ENCODE data around the gene THEMIS. TPM values are rescaled to one million over a fixed set of nuclear protein-coding genes. Genes with fewer than 3 reads are reported as not detected.

The THEMIS gene
- total and polyA plus RNA-seq, 2 of the 4 experiments (the other 2 are of a cell fraction), result not detected

DNA sequence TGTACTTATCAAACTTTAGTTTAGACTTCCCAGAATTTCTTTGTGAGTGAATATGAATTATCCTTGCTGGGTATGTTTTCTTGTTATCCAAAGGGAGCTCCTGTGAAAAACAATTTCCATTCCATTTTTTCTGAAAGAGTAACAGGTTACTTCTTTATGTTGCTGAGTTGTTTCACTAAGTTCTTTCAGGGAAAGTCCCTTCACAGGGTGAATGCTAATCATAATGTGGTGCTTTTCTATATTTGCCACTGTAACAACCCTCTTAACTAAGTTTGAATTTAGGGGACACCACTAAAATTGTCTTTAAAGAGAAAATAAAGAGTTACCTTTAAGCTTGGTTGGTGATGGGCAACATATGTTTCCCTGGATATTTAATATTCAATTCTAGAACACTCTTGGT, 79.4 kb downstream of the THEMIS start:
- H4K20me1 ChIP-seq (ENCODE audit: insufficient read depth, low read length), result no peaks in the 10 kb centered on the region
- H3K27ac ChIP-seq (ENCODE audit: insufficient read depth, low read length), result no peak overlapping the region
- ATAC-seq (ENCODE audit: low read depth), result no peak
- no peak overlapping the region for H3K9ac ChIP-seq (ENCODE audit: low read depth, low read length)
- intact Hi-C loops (cut with micrococcal nuclease) (no loop called here), dilution Hi-C loops (cut with HindIII; ENCODE audit: low sequenced_read_pairs, unreplicated experiment) (no loop called here), in situ Hi-C loops (cut with MboI; ENCODE audit: low sequenced_read_pairs) (no loop called here)
- H3K79me1 ChIP-seq (ENCODE audit: low read depth in 1 of 2, low read length in 2 of 2), result no peaks in the 10 kb centered on the region
- H3K27me3 ChIP-seq (ENCODE audit: control insufficient read depth, insufficient read depth, low read length), result peaks cover 3% of the 10 kb centered on the region; the same call in 1 of the 2 replicates
- H3K23ac ChIP-seq (ENCODE audit: low read depth, low read length), result no peak overlapping the region
- H2BK120ac ChIP-seq (ENCODE audit: low read depth, low read length), result no peak overlapping the region
- H3K14ac ChIP-seq (replicated peaks; ENCODE audit: low read depth, low read length), result no peak overlapping the region
- H3K4me1 ChIP-seq (ENCODE audit: control insufficient read depth, insufficient read depth, low read length), result no peaks in the 10 kb centered on the region
- no peak overlapping the region for H3K4me2 ChIP-seq (ENCODE audit: low read depth, low read length)
- no peak overlapping the region for H4K5ac ChIP-seq (ENCODE audit: low read depth, low read length)
- H3K4ac ChIP-seq (ENCODE audit: low read depth, low read length), result no peak overlapping the region
- H4K91ac ChIP-seq (ENCODE audit: insufficient read depth, low read depth, low read length), result no peak overlapping the region
- BruUV-seq (replicated peaks), result no TSS peak
- no peak overlapping the region for H3K56ac ChIP-seq (ENCODE audit: extremely low read depth, insufficient read depth, low read length)
- ChIA-PET POLR2A (ENCODE audit: unreplicated experiment) (no interaction called here), CTCF (no interaction called here)
- no peak overlapping the region for H2AK9ac ChIP-seq (replicated peaks; ENCODE audit: low read depth, low read length, poor library complexity)
- H2BK20ac ChIP-seq (ENCODE audit: low read depth, low read length), result no peak overlapping the region
- H3K4me3 ChIP-seq (ENCODE audit: insufficient read depth, low read depth, low read length), result no peak overlapping the region
- no peak overlapping the region for H2BK5ac ChIP-seq (ENCODE audit: low read depth, low read length, poor library complexity, severe bottlenecking)
- no peaks in the 10 kb centered on the region for H3K9me1 ChIP-seq (ENCODE audit: insufficient read depth, low read length)
- no peak overlapping the region for H4K8ac ChIP-seq (ENCODE audit: low read depth in 2 of 2, low read length in 2 of 2)
- TF ChIP-seq, protein P1, sequence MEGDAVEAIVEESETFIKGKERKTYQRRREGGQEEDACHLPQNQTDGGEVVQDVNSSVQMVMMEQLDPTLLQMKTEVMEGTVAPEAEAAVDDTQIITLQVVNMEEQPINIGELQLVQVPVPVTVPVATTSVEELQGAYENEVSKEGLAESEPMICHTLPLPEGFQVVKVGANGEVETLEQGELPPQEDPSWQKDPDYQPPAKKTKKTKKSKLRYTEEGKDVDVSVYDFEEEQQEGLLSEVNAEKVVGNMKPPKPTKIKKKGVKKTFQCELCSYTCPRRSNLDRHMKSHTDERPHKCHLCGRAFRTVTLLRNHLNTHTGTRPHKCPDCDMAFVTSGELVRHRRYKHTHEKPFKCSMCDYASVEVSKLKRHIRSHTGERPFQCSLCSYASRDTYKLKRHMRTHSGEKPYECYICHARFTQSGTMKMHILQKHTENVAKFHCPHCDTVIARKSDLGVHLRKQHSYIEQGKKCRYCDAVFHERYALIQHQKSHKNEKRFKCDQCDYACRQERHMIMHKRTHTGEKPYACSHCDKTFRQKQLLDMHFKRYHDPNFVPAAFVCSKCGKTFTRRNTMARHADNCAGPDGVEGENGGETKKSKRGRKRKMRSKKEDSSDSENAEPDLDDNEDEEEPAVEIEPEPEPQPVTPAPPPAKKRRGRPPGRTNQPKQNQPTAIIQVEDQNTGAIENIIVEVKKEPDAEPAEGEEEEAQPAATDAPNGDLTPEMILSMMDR (conservative IDR thresholded peaks at IDR 0.05; ENCODE audit: low read depth, low read length), result no peak
- no peak for TF ChIP-seq RCOR1 (IDR thresholded peaks at IDR 0.05; ENCODE audit: insufficient replicate concordance, low read length)
- no peak for TF ChIP-seq MAZ (IDR thresholded peaks at IDR 0.05; ENCODE audit: borderline replicate concordance, low read depth, low read length)
- no peak for TF ChIP-seq CHD1 (IDR thresholded peaks at IDR 0.05; ENCODE audit: low read depth, low read length)
- TF ChIP-seq, protein P2, sequence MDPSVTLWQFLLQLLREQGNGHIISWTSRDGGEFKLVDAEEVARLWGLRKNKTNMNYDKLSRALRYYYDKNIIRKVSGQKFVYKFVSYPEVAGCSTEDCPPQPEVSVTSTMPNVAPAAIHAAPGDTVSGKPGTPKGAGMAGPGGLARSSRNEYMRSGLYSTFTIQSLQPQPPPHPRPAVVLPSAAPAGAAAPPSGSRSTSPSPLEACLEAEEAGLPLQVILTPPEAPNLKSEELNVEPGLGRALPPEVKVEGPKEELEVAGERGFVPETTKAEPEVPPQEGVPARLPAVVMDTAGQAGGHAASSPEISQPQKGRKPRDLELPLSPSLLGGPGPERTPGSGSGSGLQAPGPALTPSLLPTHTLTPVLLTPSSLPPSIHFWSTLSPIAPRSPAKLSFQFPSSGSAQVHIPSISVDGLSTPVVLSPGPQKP (IDR thresholded peaks at IDR 0.05; ENCODE audit: borderline replicate concordance, low read depth, low read length), result no peak
- no peak for TF ChIP-seq BHLHE40 (IDR thresholded peaks at IDR 0.05; ENCODE audit: low read depth, low read length)
- no peak for TF ChIP-seq MXI1 (IDR thresholded peaks at IDR 0.05; ENCODE audit: borderline replicate concordance, low read depth, low read length)
- TF ChIP-seq MAFK (IDR thresholded peaks at IDR 0.05; ENCODE audit: low read depth, low read length), result no peak
- TF ChIP-seq RFX5 (IDR thresholded peaks at IDR 0.05; ENCODE audit: low read depth, low read length), result no peak
- no peak for TF ChIP-seq NFE2L2 (IDR thresholded peaks at IDR 0.05; ENCODE audit: low read depth, low read length)
- no peak for TF ChIP-seq RAD21 (IDR thresholded peaks at IDR 0.05; ENCODE audit: low read length)
- TF ChIP-seq FOS (IDR thresholded peaks at IDR 0.05; ENCODE audit: low read depth, low read length), result no peak
- no peak for TF ChIP-seq CEBPB (IDR thresholded peaks at IDR 0.05; ENCODE audit: low read depth, low read length)
- TF ChIP-seq POLR2A (IDR thresholded peaks at IDR 0.05; ENCODE audit: low read depth, low read length), result no peak
- no peak for TF ChIP-seq SMC3 (IDR thresholded peaks at IDR 0.05; ENCODE audit: low read depth, low read length)
- TF ChIP-seq, protein P3, sequence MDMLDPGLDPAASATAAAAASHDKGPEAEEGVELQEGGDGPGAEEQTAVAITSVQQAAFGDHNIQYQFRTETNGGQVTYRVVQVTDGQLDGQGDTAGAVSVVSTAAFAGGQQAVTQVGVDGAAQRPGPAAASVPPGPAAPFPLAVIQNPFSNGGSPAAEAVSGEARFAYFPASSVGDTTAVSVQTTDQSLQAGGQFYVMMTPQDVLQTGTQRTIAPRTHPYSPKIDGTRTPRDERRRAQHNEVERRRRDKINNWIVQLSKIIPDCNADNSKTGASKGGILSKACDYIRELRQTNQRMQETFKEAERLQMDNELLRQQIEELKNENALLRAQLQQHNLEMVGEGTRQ (IDR thresholded peaks at IDR 0.05; ENCODE audit: low read depth, low read length), result no peak
- H3K18ac ChIP-seq (ENCODE audit: low read depth, low read length), result no peak overlapping the region
- H3K36me3 ChIP-seq (ENCODE audit: control insufficient read depth, insufficient read depth, low read length), result no peaks in the 10 kb centered on the region
- H2AFZ ChIP-seq (replicated peaks; ENCODE audit: low read length, poor library complexity), result no peak overlapping the region
- DNase-seq, result no peak
- H2AK5ac ChIP-seq (ENCODE audit: low read depth, low read length), result no peak overlapping the region
- H3K9me3 ChIP-seq (ENCODE audit: control insufficient read depth, insufficient read depth, low read length), result no peaks in the 10 kb centered on the region
- no peak overlapping the region for H2BK15ac ChIP-seq (ENCODE audit: low read depth, low read length)

Data from IMR-90 (cell line).